Stomach (tissue), 9 donors: ENCODE results near the gene TBCCD1. TPM values are rescaled to one million over a fixed set of nuclear protein-coding genes. Genes with fewer than 3 reads are reported as not detected.

Experiments used
- DNase-seq, 2 donors: peaks; one replicate each; pipeline versions ENCODE4 v3.0.0 to v3.0.0-alpha.2; 2013 to 2019
- H3K27ac ChIP-seq, 5 donors: fragments of 200-600 bp in 4 of 5; sonication (generic) in 4 of 5; one replicate each; pipeline ENCODE4 v1.5.1; 2013 to 2019; ENCODE audit warnings: mild to moderate bottlenecking in 1 of 5, moderate library complexity in 1 of 5
- H3K27me3 ChIP-seq, 3 donors: fragments of 200-600 bp; sonication (generic); one replicate each; pipeline ENCODE4 v1.5.1; 2017 to 2019; ENCODE audit warnings: mixed run types in 1 of 3
- H3K36me3 ChIP-seq, 4 donors: fragments of 200-600 bp; sonication (generic); 1 replicate in 3 of 4; 2 replicates in 1 of 4; pipeline ENCODE4 v1.5.1; 2016 to 2019
- H3K4me1 ChIP-seq, 4 donors: fragments of 200-600 bp; sonication (generic); one replicate each; pipeline ENCODE4 v1.5.1; 2016 to 2019
- H3K4me3 ChIP-seq, 4 donors: fragments of 200-600 bp; sonication (generic) in 3 of 4; one replicate each; pipeline ENCODE4 v1.5.1; 2016 to 2019; ENCODE audit warnings: mild to moderate bottlenecking in 1 of 4
- H3K9me3 ChIP-seq, 4 donors: fragments of 200-600 bp; sonication (generic); one replicate each; pipeline ENCODE4 v1.5.1; 2016 to 2019
- EP300 ChIP-seq: sonication (generic); formaldehyde crosslinking; IDR thresholded peaks from one replicate; pipeline ENCODE4 v1.6.1; 2017; ENCODE audit warnings: antibody characterized with exemption
- POLR2A ChIP-seq, 4 donors: fragments of 450-650 bp; IDR thresholded peaks; one replicate each; pipeline ENCODE4 v1.6.1; 2016; ENCODE audit warnings: antibody characterized with exemption in 4 of 4, control low read depth in 2 of 4, mild to moderate bottlenecking in 1 of 4, moderate library complexity in 1 of 4
- POLR2AphosphoS5 ChIP-seq, 3 donors: sonication (generic); formaldehyde crosslinking; IDR thresholded peaks; one replicate each; pipeline ENCODE4 v1.6.1; 2016; ENCODE audit warnings: antibody characterized with exemption in 3 of 3
- WGBS, 5 donors: extraction: QIAGEN DNeasy Blood & Tissue Kit in 3 of 5; methylation state at CpG; one replicate each; pipeline versions ENCODE4 v1.1.5 to v1.1.7; 2013 to 2018; 5-methylcytosine and 5-hydroxymethylcytosine counted together
- intact Hi-C: fragments of 100-400 bp; cut with DNase I; formaldehyde crosslinking; loops from one replicate; pipeline ENCODE4 v1.15.1; 2023; ENCODE audit warnings: low total_unique reads
- polyA plus RNA-seq, 3 donors: library from polyadenylated mRNA; stranded (reverse); fragments of 200-250 nt; gene quantifications; one replicate each; pipeline ENCODE4 v1.2.3, GENCODE V29; 2013
- total RNA-seq, 5 donors: library from RNA; depleted of rRNA; stranded (reverse); fragments of >200 nt; gene quantifications; one replicate each; pipeline versions ENCODE4 v1.1.0 to v1.2.3, GENCODE V29; 2014 to 2016
- TF ChIP-seq, protein P1 (sequence below), 7 experiments: fragments of 450-650 bp in 4 of 7; fragments of 200-600 bp in 3 of 7; sonication (generic) in 3 of 7; IDR thresholded peaks; one replicate each; pipeline ENCODE4 v1.5.1; 2016 to 2019; ENCODE audit warnings: antibody characterized with exemption in 7 of 7, control low read depth in 2 of 7, mild to moderate bottlenecking in 1 of 7
- donor health status: healthy with polysubstance abuse.
- donor health status: Bipolar disorder and iron deficiency.
- donor health status: healthy.

TBCCD1 gene
- total and polyA plus RNA-seq, 8 donors: 3.5 to 16.5 (median 7.6) TPM

DNA sequence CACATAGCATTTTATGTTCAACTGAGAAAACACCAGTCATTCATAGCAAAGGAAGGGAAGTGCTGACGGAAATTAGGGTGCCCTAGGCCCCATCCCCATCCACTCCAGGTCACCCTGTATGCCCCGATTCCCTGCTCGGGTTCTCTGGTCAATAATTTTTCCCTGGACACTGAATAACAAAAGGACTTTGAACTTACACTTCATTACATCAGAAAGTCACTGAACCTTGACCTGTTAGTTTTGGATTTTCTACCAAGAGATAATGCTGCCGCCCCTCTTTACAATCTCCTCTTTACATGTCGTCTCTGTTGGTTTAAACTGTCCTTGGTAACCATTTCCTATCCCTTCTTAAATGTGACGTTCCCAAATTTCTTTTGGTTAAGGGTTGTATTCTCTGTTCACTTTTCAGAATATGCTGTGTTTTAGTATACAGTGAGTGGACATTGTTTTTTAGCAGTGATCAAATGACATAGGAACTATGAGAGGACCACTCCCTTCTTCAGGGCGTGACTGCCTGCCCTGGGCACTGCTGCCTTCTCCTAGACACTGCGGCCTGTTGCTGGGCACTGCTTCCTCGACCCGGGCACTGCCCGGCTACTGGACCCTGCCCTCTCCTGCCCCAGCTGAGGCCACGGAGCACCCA is 32.1 kb upstream of the TBCCD1 start:
- Histone ChIP-seq H3K4me1 (no peaks in the 10 kb centered on the region), H3K4me3 (no peak overlapping the region), H3K27me3 (no peaks in the 10 kb centered on the region), H3K36me3 (no peaks in the 10 kb centered on the region), H3K9me3 (no peaks in the 10 kb centered on the region), H3K27ac (no peak overlapping the region)
- TF ChIP-seq, protein P1, sequence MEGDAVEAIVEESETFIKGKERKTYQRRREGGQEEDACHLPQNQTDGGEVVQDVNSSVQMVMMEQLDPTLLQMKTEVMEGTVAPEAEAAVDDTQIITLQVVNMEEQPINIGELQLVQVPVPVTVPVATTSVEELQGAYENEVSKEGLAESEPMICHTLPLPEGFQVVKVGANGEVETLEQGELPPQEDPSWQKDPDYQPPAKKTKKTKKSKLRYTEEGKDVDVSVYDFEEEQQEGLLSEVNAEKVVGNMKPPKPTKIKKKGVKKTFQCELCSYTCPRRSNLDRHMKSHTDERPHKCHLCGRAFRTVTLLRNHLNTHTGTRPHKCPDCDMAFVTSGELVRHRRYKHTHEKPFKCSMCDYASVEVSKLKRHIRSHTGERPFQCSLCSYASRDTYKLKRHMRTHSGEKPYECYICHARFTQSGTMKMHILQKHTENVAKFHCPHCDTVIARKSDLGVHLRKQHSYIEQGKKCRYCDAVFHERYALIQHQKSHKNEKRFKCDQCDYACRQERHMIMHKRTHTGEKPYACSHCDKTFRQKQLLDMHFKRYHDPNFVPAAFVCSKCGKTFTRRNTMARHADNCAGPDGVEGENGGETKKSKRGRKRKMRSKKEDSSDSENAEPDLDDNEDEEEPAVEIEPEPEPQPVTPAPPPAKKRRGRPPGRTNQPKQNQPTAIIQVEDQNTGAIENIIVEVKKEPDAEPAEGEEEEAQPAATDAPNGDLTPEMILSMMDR (IDR thresholded peaks at IDR 0.05): no peak
- TF ChIP-seq POLR2AphosphoS5 (IDR thresholded peaks at IDR 0.05) (no peak), EP300 (no peak), POLR2A (IDR thresholded peaks at IDR 0.05) (no peak)
- intact Hi-C loops: no loop called here
- WGBS, 5 donors: 58 to 78% (median 67%) methylated on average over 12 of the region's 12 CpGs
- DNase-seq: no peak

DNA sequence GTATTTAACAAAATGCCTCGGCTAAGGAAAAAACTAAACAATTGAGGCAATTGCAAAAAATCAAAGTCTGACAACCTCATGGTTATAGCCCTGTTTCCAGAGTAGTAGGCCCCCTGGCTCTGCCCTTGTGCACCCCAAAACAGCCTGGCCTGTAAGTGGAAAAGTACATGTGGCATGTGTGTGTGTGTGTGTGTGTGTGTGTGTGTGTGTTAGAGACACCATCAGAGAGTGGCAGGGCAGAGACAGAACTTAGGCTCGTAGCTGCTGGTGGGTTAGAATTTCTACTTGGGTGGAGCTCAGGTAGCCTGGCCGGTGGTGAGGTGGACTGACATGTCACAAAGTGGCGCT is 31.6 kb upstream of the TBCCD1 start:
- intact Hi-C loops: no loop called here
- no peaks in the 10 kb centered on the region for H3K27me3 ChIP-seq
- H3K36me3 ChIP-seq: no peaks in the 10 kb centered on the region
- TF ChIP-seq POLR2A (IDR thresholded peaks at IDR 0.05): no peak
- TF ChIP-seq, protein P1 (IDR thresholded peaks at IDR 0.05): no peak
- no peak for TF ChIP-seq POLR2AphosphoS5 (IDR thresholded peaks at IDR 0.05)
- no peak for TF ChIP-seq EP300
- no peak overlapping the region for H3K4me3 ChIP-seq
- no peak for DNase-seq
- no peaks in the 10 kb centered on the region for H3K9me3 ChIP-seq
- no peak overlapping the region for H3K27ac ChIP-seq
- 74 to 88% (median 84%) methylated on average over 4 of the region's 4 CpGs for WGBS, 5 donors
- no peaks in the 10 kb centered on the region for H3K4me1 ChIP-seq

DNA sequence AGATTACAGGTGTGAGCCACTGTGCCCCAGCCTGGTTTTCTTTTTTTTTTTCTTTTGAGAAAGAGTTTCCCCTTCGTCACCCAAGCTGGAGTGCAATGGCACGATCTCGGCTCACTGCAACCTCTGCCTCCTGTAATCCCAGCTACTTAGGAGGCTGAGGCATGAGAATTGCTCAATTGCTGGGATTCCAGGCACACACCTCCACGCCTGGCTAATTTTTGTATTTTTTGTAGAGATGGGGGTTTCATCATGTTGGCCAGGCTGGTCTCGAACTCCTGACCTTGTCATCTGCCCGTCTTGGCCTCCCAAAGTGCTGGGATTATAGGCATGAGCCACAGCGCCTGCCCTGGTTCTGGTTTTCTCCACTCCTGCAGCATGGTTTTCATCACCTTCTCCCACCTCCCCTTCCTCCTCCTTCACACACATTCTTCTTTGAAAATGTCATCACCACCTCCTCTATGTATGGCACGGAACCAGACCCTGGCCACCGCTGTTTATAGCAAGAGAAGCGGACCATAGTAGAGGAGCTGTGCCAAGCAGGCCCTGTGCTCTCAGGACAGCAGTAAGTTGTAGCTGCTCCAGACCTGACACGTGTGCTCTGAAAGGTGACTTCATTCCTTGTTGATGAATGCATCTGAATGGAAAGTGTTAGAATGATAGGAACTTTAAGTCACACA is 31.1 kb upstream of the TBCCD1 start:
- DNase-seq: no peak
- H3K4me3 ChIP-seq: no peak overlapping the region
- H3K4me1 ChIP-seq: no peaks in the 10 kb centered on the region
- H3K27ac ChIP-seq: no peak overlapping the region
- H3K27me3 ChIP-seq: no peaks in the 10 kb centered on the region
- H3K36me3 ChIP-seq: no peaks in the 10 kb centered on the region
- intact Hi-C loops: no loop called here
- 73 to 89% (median 88%) methylated on average over 11 of the region's 11 CpGs for WGBS, 5 donors
- no peaks in the 10 kb centered on the region for H3K9me3 ChIP-seq
- no peak for TF ChIP-seq POLR2A (IDR thresholded peaks at IDR 0.05)
- TF ChIP-seq EP300: no peak
- no peak for TF ChIP-seq POLR2AphosphoS5 (IDR thresholded peaks at IDR 0.05)
- TF ChIP-seq, protein P1 (IDR thresholded peaks at IDR 0.05): no peak

DNA sequence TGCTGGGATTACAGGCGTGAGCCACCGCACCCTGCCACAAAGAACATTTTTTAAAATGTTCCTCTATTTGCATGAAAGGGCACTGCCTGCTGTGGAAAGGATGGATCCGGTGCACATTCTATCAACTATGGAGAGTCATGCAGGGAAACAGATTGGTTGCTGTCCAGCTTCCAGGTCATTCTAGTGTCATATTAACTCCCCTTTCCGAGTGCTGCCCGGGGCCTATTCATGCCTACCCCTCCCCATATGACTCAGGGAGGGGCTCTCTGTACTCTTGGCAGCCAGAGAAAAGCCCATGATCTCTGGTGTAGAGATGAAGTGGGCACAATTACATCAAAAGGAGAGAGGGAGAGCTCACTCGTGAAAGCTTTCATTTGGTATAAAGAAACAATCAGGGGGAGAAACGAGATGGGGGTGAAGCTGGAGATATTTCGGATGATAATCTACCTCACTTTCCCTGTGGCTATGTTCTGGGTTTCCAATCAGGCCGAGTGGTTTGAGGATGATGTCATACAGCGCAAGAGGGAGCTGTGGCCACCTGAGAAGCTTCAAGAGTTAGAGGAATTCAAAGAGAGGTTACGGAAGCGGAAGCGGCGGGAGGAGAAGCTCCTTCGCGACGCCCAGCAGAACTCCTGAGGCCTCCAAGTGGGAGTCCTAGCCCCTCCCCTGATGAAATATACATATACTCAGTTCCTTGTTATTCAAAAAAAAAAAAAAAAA is 29.6 kb upstream of the TBCCD1 start:
- DNase-seq: peak; percentile 32 to 51
- H3K36me3 ChIP-seq: no peaks in the 10 kb centered on the region
- H3K4me1 ChIP-seq: no peaks in the 10 kb centered on the region
- intact Hi-C loops: no loop called here
- no peak overlapping the region for H3K4me3 ChIP-seq
- no peaks in the 10 kb centered on the region for H3K27me3 ChIP-seq
- no peak overlapping the region for H3K27ac ChIP-seq
- TF ChIP-seq POLR2AphosphoS5 (IDR thresholded peaks at IDR 0.05): no peak
- TF ChIP-seq POLR2A (IDR thresholded peaks at IDR 0.05): no peak
- no peak for TF ChIP-seq EP300
- TF ChIP-seq, protein P1 (IDR thresholded peaks at IDR 0.05): no peak
- WGBS, 5 donors: 52 to 59% (median 55%) methylated on average over 17 of the region's 17 CpGs
- H3K9me3 ChIP-seq: no peaks in the 10 kb centered on the region
